Transverse colon (tissue), 4 donors: ENCODE results near the gene MAGEA8. TPM values are rescaled to one million over a fixed set of nuclear protein-coding genes. Genes with fewer than 3 reads are reported as not detected.

Experiments used
- DNase-seq: peaks from one replicate; pipeline ENCODE4 v3.0.0-alpha.2; 2019
- H3K27ac ChIP-seq, 4 donors: fragments of 200-600 bp; sonication (generic); 2 replicates each; pipeline ENCODE4 v1.5.1; 2016 to 2018; ENCODE audit warnings: inconsistent platforms in 4 of 4
- H3K27me3 ChIP-seq: fragments of 200-600 bp; sonication (generic); 2 replicates; pipeline ENCODE4 v1.5.1; 2017; ENCODE audit warnings: inconsistent platforms
- H3K36me3 ChIP-seq, 4 donors: fragments of 200-600 bp; sonication (generic); 2 replicates each; pipeline ENCODE4 v1.5.1; 2017 to 2019; ENCODE audit warnings: inconsistent platforms in 4 of 4
- H3K4me1 ChIP-seq, 4 donors: fragments of 200-600 bp; sonication (generic); 2 replicates each; pipeline ENCODE4 v1.5.1; 2017 to 2020; ENCODE audit warnings: inconsistent platforms in 4 of 4
- H3K4me3 ChIP-seq, 4 donors: fragments of 200-600 bp; sonication (generic); 1 replicate in 1 of 4; 2 replicates in 3 of 4; pipeline versions ENCODE4 v1.5.1 to v1.6.1; 2017 to 2019; ENCODE audit warnings: inconsistent platforms in 4 of 4
- H3K9me3 ChIP-seq, 2 donors: fragments of 200-600 bp; sonication (generic); 2 replicates each; pipeline ENCODE4 v1.5.1; 2017 to 2019; ENCODE audit warnings: inconsistent platforms in 2 of 2
- CTCF ChIP-seq, 5 experiments: fragments of 200-600 bp in 3 of 5; fragments of 450-650 bp in 2 of 5; sonication (generic) in 3 of 5; IDR thresholded peaks; 1 replicate in 2 of 5; 2 replicates in 3 of 5; pipeline ENCODE4 v1.5.1; 2016 to 2017; ENCODE audit warnings: antibody characterized with exemption in 5 of 5, inconsistent platforms in 3 of 5, mild to moderate bottlenecking in 2 of 5, moderate library complexity in 1 of 5
- EP300 ChIP-seq: sonication (generic); formaldehyde crosslinking; IDR thresholded peaks from one replicate; pipeline ENCODE4 v1.6.1; 2017; ENCODE audit warnings: antibody characterized with exemption, low read depth
- POLR2A ChIP-seq: fragments of 450-650 bp; IDR thresholded peaks from one replicate; pipeline ENCODE4 v1.6.1; 2016; ENCODE audit warnings: antibody characterized with exemption, mild to moderate bottlenecking, moderate library complexity
- POLR2AphosphoS5 ChIP-seq, 3 donors: sonication (generic); formaldehyde crosslinking; IDR thresholded peaks; one replicate each; pipeline ENCODE4 v1.6.1; 2016; ENCODE audit warnings: antibody characterized with exemption in 3 of 3
- WGBS, 2 donors: methylation state at CpG; one replicate each; pipeline ENCODE4 v1.1.5; 2018; ENCODE audit warnings: low coverage in 1 of 2; 5-methylcytosine and 5-hydroxymethylcytosine counted together
- in situ Hi-C, 4 donors: fragments of 200-750 bp; cut with MboI; loops; one replicate each; pipeline versions ENCODE4 v1.15.0 to v1.15.1; 2017; ENCODE audit warnings: low sequenced_read_pairs in 3 of 4, low pct_ligation_motif_present in 1 of 4, low pct_unique_long_range_greater_than_20kb in 1 of 4
- intact Hi-C: fragments of 100-400 bp; cut with DNase I; formaldehyde crosslinking; loops from one replicate; pipeline ENCODE4 v1.15.1; 2023; ENCODE audit warnings: low total_unique reads
- total RNA-seq, 4 donors: library from RNA; depleted of rRNA; stranded (reverse); fragments of >200 nt; gene quantifications; one replicate each; pipeline ENCODE4 v1.1.0, GENCODE V29; 2016

MAGEA8 gene
- total RNA-seq, 4 donors from 2014 or later: not detected

- DNase-seq: no peak
- Histone ChIP-seq H3K36me3 (no peaks in the 10 kb centered on the region), H3K4me1 (no peaks in the 10 kb centered on the region), H3K9me3 (no peaks in the 10 kb centered on the region), H3K4me3 (no peak overlapping the region), H3K27me3 (no peaks in the 10 kb centered on the region), H3K27ac (no peak overlapping the region)
- TF ChIP-seq CTCF (IDR thresholded peaks at IDR 0.05) (no peak), EP300 (no peak), POLR2A (no peak), POLR2AphosphoS5 (IDR thresholded peaks at IDR 0.05) (no peak)
- WGBS, 2 donors: 80% methylated on average over 3 of the region's 3 CpGs; no CpG with 5 or more reads in 1 of the 2 donors
- intact Hi-C loops: no loop called here
- in situ Hi-C loops: no loop called here
Measured at GRCh38 chrX:149848855-149849254, 32.1 kb upstream of the MAGEA8 start.

GRCh38 chrX:149849787-149850186, 31.2 kb upstream of the MAGEA8 start:
- no peaks in the 10 kb centered on the region for H3K4me1 ChIP-seq
- no peaks in the 10 kb centered on the region for H3K36me3 ChIP-seq
- no peaks in the 10 kb centered on the region for H3K27me3 ChIP-seq
- intact Hi-C loops: no loop called here
- WGBS, 2 donors: 79 to 80% methylated on average over 2 of the region's 2 CpGs
- no peak for DNase-seq
- in situ Hi-C loops: no loop called here
- TF ChIP-seq POLR2A (no peak), EP300 (no peak), POLR2AphosphoS5 (IDR thresholded peaks at IDR 0.05) (no peak), CTCF (IDR thresholded peaks at IDR 0.05) (no peak)
- H3K9me3 ChIP-seq: no peaks in the 10 kb centered on the region
- no peak overlapping the region for H3K27ac ChIP-seq
- no peak overlapping the region for H3K4me3 ChIP-seq

GRCh38 chrX:149851864-149852263, 29.1 kb upstream of the MAGEA8 start:
- H3K27ac ChIP-seq: no peak overlapping the region
- no peaks in the 10 kb centered on the region for H3K9me3 ChIP-seq
- no peak for TF ChIP-seq EP300
- H3K4me1 ChIP-seq: no peaks in the 10 kb centered on the region
- no peaks in the 10 kb centered on the region for H3K27me3 ChIP-seq
- intact Hi-C loops: no loop called here
- no peaks in the 10 kb centered on the region for H3K36me3 ChIP-seq
- in situ Hi-C loops: no loop called here
- no peak overlapping the region for H3K4me3 ChIP-seq
- DNase-seq: no peak

- H3K4me3 ChIP-seq: no peak overlapping the region
- H3K27me3 ChIP-seq: no peaks in the 10 kb centered on the region
- in situ Hi-C loops (no loop called here), intact Hi-C loops (no loop called here)
- no peaks in the 10 kb centered on the region for H3K4me1 ChIP-seq
- DNase-seq: no peak
- no peaks in the 10 kb centered on the region for H3K36me3 ChIP-seq
- 58 to 83% methylated on average over 1 to 2 of the region's 2 CpGs for WGBS, 2 donors
- H3K27ac ChIP-seq: no peak overlapping the region
- TF ChIP-seq EP300 (no peak), POLR2AphosphoS5 (IDR thresholded peaks at IDR 0.05) (no peak), CTCF (IDR thresholded peaks at IDR 0.05) (no peak), POLR2A (no peak)
- no peaks in the 10 kb centered on the region for H3K9me3 ChIP-seq
Measured at GRCh38 chrX:149853925-149854324, 27.1 kb upstream of the MAGEA8 start.

DNA sequence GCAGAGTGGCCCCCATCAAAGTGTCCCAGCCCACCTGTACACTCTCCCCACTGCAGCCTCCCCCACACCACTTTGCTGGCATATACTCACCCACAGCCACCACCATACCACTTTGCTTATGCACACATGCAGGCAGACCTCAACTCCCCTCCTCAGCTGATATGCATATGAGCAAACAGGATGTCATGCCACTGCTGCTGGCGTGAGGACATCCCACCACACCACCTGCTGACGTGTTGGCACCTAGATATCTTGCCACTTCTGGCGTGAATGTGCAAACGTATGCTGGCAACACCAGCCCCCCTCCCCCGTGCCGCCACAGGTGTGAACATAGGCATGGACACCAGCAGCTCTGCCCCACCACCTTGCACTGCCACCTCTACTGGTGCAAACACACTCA, 22.4 kb upstream of the MAGEA8 start:
- TF ChIP-seq CTCF (IDR thresholded peaks at IDR 0.05): no peak
- no peak for TF ChIP-seq POLR2AphosphoS5 (IDR thresholded peaks at IDR 0.05)
- TF ChIP-seq POLR2A: no peak
- no peak for TF ChIP-seq EP300
- in situ Hi-C loops: no loop called here
- no peak for DNase-seq
- Histone ChIP-seq H3K36me3 (no peaks in the 10 kb centered on the region), H3K4me3 (no peak overlapping the region), H3K4me1 (no peaks in the 10 kb centered on the region), H3K9me3 (no peaks in the 10 kb centered on the region), H3K27ac (no peak overlapping the region), H3K27me3 (no peaks in the 10 kb centered on the region)
- WGBS, 2 donors: 79% methylated on average over 6 of the region's 6 CpGs; no CpG with 5 or more reads in 1 of the 2 donors
- intact Hi-C loops: no loop called here
